HEK293T (cell line): Measurements from ENCODE around the gene DAPK1.

Experiments
- BHLHE40 ChIP-seq: fragments of 450-650 bp; IDR thresholded peaks from 2 replicates; pipeline ENCODE4 v1.6.1; 2016; ENCODE audit warnings: mild to moderate bottlenecking, moderate library complexity, borderline replicate concordance
- ELF4 ChIP-seq: fragments of 450-650 bp; IDR thresholded peaks from 2 replicates; pipeline ENCODE4 v1.6.1; 2017; ENCODE audit warnings: antibody characterized with exemption
- FOXA1 ChIP-seq: fragments of 450-650 bp; IDR thresholded peaks from 2 replicates; pipeline ENCODE4 v1.6.1; 2016; ENCODE audit warnings: mild to moderate bottlenecking
- FOXK2 ChIP-seq: fragments of 450-650 bp; IDR thresholded peaks from 2 replicates; pipeline ENCODE4 v1.6.1; 2016; ENCODE audit warnings: mild to moderate bottlenecking
- FOXM1 ChIP-seq: fragments of 450-650 bp; IDR thresholded peaks from 2 replicates; pipeline ENCODE4 v1.6.1; 2017; ENCODE audit warnings: mild to moderate bottlenecking, borderline replicate concordance
- HDGF ChIP-seq: fragments of 450-650 bp; IDR thresholded peaks from 2 replicates; pipeline ENCODE4 v1.6.1; 2017; ENCODE audit warnings: antibody characterized with exemption, borderline replicate concordance
- L3MBTL2 ChIP-seq: fragments of 450-650 bp; conservative IDR thresholded peaks from 2 replicates; pipeline ENCODE4 v1.6.1; 2016; ENCODE audit warnings: mild to moderate bottlenecking
- LEF1 ChIP-seq: fragments of 450-650 bp; IDR thresholded peaks from 2 replicates; pipeline ENCODE4 v1.6.1; 2017; ENCODE audit warnings: mild to moderate bottlenecking, borderline replicate concordance
- NFRKB ChIP-seq: fragments of 450-650 bp; IDR thresholded peaks from 2 replicates; pipeline ENCODE4 v1.6.1; 2016; ENCODE audit warnings: mild to moderate bottlenecking, moderate library complexity
- SP1 ChIP-seq: fragments of 450-650 bp; IDR thresholded peaks from 2 replicates; pipeline ENCODE4 v1.6.1; 2017
- SUZ12 ChIP-seq: fragments of 450-650 bp; IDR thresholded peaks from 2 replicates; pipeline ENCODE4 v1.6.1; 2016; ENCODE audit warnings: mild to moderate bottlenecking
- TARDBP ChIP-seq: fragments of 450-650 bp; IDR thresholded peaks from 2 replicates; pipeline ENCODE4 v1.6.1; 2016
- ZNF384 ChIP-seq: fragments of 450-650 bp; IDR thresholded peaks from 2 replicates; pipeline ENCODE4 v1.6.1; 2016
- TF ChIP-seq, protein P1 (sequence below): fragments of 450-650 bp; IDR thresholded peaks from 2 replicates; pipeline ENCODE4 v1.6.1; 2016

DNA sequence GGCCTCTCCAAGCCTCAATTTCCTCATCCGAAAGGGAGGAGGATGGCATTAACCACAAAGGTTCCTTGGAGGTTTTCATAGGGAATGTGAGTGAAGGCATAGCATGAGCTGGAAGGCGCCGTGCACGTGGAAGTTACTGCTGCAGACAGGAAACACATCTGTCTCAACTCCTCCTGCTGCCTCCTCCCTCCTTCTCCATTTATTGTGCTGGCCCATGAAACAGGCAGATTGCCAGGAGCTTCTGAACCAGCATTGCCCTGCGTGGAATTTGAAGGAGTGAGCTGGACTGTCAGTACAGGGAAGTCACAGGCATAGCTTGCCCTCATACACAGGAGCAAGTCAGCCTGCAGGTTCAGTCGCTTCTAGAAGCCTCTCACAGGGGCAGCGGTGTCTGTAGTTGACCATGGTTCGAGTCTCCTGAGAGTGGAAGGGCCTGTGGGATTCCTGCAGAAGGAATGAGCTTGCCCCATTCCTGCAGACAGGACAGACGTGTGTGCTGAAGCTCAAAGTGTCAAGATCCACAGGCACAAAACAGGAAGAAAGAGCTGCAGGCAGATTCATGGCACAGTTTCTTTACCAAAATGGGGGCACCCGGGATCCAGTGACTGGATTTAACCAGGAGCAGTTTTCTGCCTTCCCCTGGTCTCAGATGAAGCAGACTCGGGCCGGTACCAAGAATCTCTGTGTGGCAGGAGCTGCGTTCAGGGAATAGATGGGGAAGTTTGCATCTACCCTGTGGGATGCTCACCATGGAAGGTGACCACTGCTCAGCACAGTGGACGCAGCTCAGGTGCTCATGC lies 179.5 kb downstream of the DAPK1 start:
- TF ChIP-seq SP1: no peak
- no peak for TF ChIP-seq SUZ12
- no peak for TF ChIP-seq L3MBTL2
- TF ChIP-seq HDGF: no peak
- TF ChIP-seq NFRKB: no peak
- TF ChIP-seq LEF1: no peak
- TF ChIP-seq ZNF384: no peak
- TF ChIP-seq FOXM1: no peak
- TF ChIP-seq, protein P1, sequence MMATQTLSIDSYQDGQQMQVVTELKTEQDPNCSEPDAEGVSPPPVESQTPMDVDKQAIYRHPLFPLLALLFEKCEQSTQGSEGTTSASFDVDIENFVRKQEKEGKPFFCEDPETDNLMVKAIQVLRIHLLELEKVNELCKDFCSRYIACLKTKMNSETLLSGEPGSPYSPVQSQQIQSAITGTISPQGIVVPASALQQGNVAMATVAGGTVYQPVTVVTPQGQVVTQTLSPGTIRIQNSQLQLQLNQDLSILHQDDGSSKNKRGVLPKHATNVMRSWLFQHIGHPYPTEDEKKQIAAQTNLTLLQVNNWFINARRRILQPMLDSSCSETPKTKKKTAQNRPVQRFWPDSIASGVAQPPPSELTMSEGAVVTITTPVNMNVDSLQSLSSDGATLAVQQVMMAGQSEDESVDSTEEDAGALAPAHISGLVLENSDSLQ: no peak
- TF ChIP-seq TARDBP: no peak
- TF ChIP-seq FOXK2: no peak
- TF ChIP-seq FOXA1: no peak
- TF ChIP-seq ELF4: no peak
- TF ChIP-seq BHLHE40: no peak
